Measurements from ENCODE around the gene DPP3. TPM values are rescaled to one million over a fixed set of nuclear protein-coding genes. Genes with fewer than 3 reads are reported as not detected.

Gene DPP3
- total and polyA plus RNA-seq, 12 donors: 6.2 to 28.9 (median 14.7) TPM

DNA sequence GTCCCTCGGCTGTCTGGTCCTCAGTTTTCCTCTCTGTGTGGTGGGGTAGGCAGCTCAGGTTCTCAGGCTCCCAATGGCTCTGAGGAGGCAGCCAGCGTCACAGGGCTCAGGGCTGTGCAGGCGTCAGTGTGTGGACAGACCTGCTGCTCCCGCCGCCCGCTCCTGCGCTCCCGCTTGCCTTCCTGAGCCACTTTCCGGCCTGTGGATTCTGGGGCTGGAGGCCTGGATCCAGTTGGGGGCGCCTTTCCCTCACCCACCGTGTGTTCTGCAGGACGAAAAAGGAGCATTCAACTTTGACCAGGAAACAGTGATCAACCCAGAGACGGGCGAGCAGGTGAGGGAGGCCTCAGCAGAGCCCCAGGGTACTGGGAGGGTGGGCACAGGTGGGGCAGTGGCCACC, 14.7 kb downstream of the DPP3 start:
- H3K4me1 ChIP-seq: no peaks in the 10 kb centered on the region
- H3K27me3 ChIP-seq: no peaks in the 10 kb centered on the region
- H3K9me3 ChIP-seq: no peaks in the 10 kb centered on the region
- DNase-seq: no peak
- no peak overlapping the region for H3K27ac ChIP-seq
- no peak overlapping the region for H3K4me3 ChIP-seq
- peaks cover 0 to 96% (median 9%) of the 10 kb centered on the region in 9 donors for H3K36me3 ChIP-seq
- intact Hi-C loops (cut with DNase I): no loop called here
- 89 to 91% methylated on average over 14 of the region's 14 CpGs for WGBS, 2 donors
- ATAC-seq: no peak
- no peak for TF ChIP-seq CTCF (IDR thresholded peaks at IDR 0.05)

DNA sequence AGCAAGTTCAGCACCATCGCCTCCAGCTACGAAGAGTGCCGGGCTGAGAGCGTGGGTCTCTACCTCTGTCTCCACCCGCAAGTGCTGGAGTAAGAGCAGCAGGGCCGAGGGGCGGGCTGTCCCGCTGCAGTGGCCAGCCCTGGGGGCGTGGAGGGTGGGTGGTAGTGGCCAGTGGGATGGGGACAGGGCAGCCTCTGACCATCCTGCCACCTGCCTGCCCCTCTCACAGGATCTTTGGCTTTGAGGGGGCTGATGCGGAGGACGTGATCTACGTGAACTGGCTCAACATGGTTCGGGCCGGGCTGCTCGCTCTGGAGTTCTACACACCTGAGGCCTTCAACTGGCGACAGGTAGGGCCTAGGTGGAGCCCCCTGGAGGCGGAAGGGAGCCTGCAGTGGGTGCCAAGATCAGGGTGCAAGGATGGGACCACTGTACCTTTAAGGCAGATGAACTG, 15.2 kb downstream of the DPP3 start:
- Histone ChIP-seq H3K9me3 (no peaks in the 10 kb centered on the region), H3K4me3 (no peak overlapping the region), H3K27ac (no peak overlapping the region), H3K27me3 (no peaks in the 10 kb centered on the region), H3K4me1 (no peaks in the 10 kb centered on the region), H3K36me3 (peaks cover 0 to 97% (median 9%) of the 10 kb centered on the region in 9 donors)
- TF ChIP-seq CTCF (IDR thresholded peaks at IDR 0.05): no peak
- peak in 1 of 8 donors; percentile 33 for ATAC-seq
- no peak for DNase-seq
- WGBS, 2 donors: 94 to 97% methylated on average over 17 of the region's 17 CpGs
- intact Hi-C loops (cut with DNase I): no loop called here

DNA sequence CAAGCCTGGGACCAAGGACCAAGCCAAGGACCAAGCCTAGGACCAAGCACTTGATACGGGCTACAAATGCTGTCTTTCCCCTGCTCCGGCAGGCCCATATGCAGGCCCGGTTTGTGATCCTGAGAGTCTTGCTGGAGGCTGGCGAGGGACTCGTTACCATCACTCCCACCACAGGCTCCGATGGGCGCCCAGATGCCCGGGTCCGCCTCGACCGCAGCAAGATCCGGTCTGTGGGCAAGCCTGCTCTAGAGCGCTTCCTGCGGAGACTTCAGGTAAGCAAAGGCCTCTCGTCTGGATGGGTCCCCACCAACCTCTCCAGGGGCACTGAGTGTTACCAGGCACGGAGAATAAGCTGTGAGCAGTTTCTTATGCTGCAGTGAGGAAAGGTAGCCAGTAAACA, 17.0 kb downstream of the DPP3 start:
- peaks cover 0 to 95% (median 9%) of the 10 kb centered on the region in 9 donors for H3K36me3 ChIP-seq

DNA sequence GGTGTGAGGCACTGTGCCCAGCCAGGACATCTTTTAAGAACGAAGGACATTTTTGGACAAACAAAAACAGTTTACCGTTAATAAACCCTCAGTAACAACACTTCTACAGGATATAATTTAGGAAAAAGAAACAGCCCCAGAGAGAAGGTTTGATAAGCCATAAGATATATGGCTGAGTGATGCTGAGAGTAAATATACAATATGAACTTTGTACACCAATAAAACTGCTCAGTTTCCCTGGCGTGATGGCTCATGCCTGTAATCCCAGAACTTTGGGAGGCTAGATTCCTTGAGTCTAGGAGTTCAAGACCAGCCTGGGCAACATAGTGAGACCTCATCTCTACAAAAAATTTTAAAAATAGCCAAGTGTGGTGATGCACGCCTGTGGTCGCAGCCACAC, 18.3 kb downstream of the DPP3 start:
- WGBS, 2 donors: 94 to 98% methylated on average over 5 of the region's 5 CpGs
- H3K4me1 ChIP-seq: no peaks in the 10 kb centered on the region
- TF ChIP-seq CTCF (IDR thresholded peaks at IDR 0.05): no peak
- no peak for ATAC-seq
- no peaks in the 10 kb centered on the region for H3K27me3 ChIP-seq
- intact Hi-C loops (cut with DNase I): no loop called here
- H3K4me3 ChIP-seq: no peak overlapping the region
- no peak for DNase-seq
- no peaks in the 10 kb centered on the region for H3K9me3 ChIP-seq
- peaks cover 0 to 95% (median 9%) of the 10 kb centered on the region in 9 donors for H3K36me3 ChIP-seq
- no peak overlapping the region for H3K27ac ChIP-seq

More for the DNA sequence above, 17.0 kb downstream of the DPP3 start:
- TF ChIP-seq CTCF (IDR thresholded peaks at IDR 0.05): no peak
- Histone ChIP-seq H3K4me1 (no peaks in the 10 kb centered on the region), H3K27ac (no peak overlapping the region), H3K4me3 (no peak overlapping the region), H3K9me3 (no peaks in the 10 kb centered on the region), H3K27me3 (no peaks in the 10 kb centered on the region)
- intact Hi-C loops (cut with DNase I): no loop called here
- 95 to 98% methylated on average over 16 of the region's 16 CpGs for WGBS, 2 donors
- ATAC-seq (no peak), DNase-seq (no peak)

Measured in heart right ventricle (tissue), 16 donors.